Heart left ventricle (tissue), 11 donors: Measurements from ENCODE around the gene RAB13. TPM values are rescaled to one million over a fixed set of nuclear protein-coding genes. Genes with fewer than 3 reads are reported as not detected.

Source experiments
- microRNA-seq, 4 donors: library from miRNA; unstranded; fragments of <30 nt; microRNA quantifications; one replicate each; pipeline versions ENCODE4 to v1.2.0, GENCODE V29; 2017 to 2020
- polyA plus RNA-seq, 2 donors: library from polyadenylated mRNA; stranded (reverse); fragments of 200-250 nt; gene quantifications; one replicate each; pipeline ENCODE4 v1.2.3, GENCODE V29; 2013
- total RNA-seq, 9 donors: library from RNA; depleted of rRNA in 2 of 9; stranded (reverse); fragments of >200 nt in 2 of 9; fragmentation: NEBNext Ultra II Directional in 3 of 9; extraction: Animal tissue kit (Norgen Biotek cat#: 25700) in 3 of 9; gene quantifications; one replicate each; pipeline versions ENCODE4 v1.1.0 to v1.2.4, GENCODE V29; 2016 to 2023
- donor health status: ischemic (EF 13 %, LVEDD 7.1; RV severe dilation, severe dysfunction).
- donor health status: healthy with polysubstance abuse.
- donor health status: DM: no; HTN: yes; CAD: no.
- donor health status: DM: no; HTN: no; CAD: no.
- donor health status: ischemic (EF 25% LVEDD 5.7; RV mildly dilated, moderate dysfunction).
- donor health status: healthy.
- donor health status: DM: yes; HTN: yes; CAD: no.
- donor health status: PGD.
- donor health status: nonischemic (EF 23%, LVEDD 6.1; RV moderate dilation, normal function).

RAB13 gene
- total and polyA plus RNA-seq, 11 donors = 18.2 to 107 (median 61.9) TPM

Small RNAs within 50 kb of the gene (microRNA-seq; reads per million reads assigned to microRNA genes)
- gene MIR6737 = 0.32 to 0.77 (median 0.61) reads per million in 4 donors

Other genes starting within 250 kb of the RAB13 start
- gene SLC27A3, start 210.9 kb downstream of the RAB13 start, total RNA-seq = 10 to 100 TPM in 5 of 9 donors, 1 to 10 TPM in 4; 7.9 to 37.1 (median 10.3) TPM
- gene SLC27A3, start 210.9 kb downstream of the RAB13 start, polyA plus RNA-seq = 10 to 100 TPM; 18.4 to 29.4 TPM
- 10 to 100 TPM; 18.1 to 53.9 (median 46.2) TPM for gene GATAD2B, start 63.4 kb downstream of the RAB13 start, total RNA-seq
- 1 to 10 TPM; 5.6 to 8.8 TPM for gene GATAD2B, start 63.4 kb downstream of the RAB13 start, polyA plus RNA-seq
- gene DENND4B, start 39.6 kb downstream of the RAB13 start, total RNA-seq = 10 to 100 TPM; 30.5 to 60.7 (median 40.8) TPM
- gene DENND4B, start 39.6 kb downstream of the RAB13 start, polyA plus RNA-seq = 10 to 100 TPM; 36.7 to 41.5 TPM
- gene CRTC2, start 27.7 kb downstream of the RAB13 start, total RNA-seq = 10 to 100 TPM; 11.0 to 27.8 (median 18.8) TPM
- 10 to 100 TPM; 21.4 to 25.4 TPM for gene CRTC2, start 27.7 kb downstream of the RAB13 start, polyA plus RNA-seq
- 10 to 100 TPM; 31.6 to 83.9 (median 48.4) TPM for gene SLC39A1, start 22.8 kb downstream of the RAB13 start, total RNA-seq
- 100 to 1,000 TPM in 1 of 2 donors, 10 to 100 TPM in 1; 32.5 to 163 TPM for gene SLC39A1, start 22.8 kb downstream of the RAB13 start, polyA plus RNA-seq
- gene CREB3L4, start 18.4 kb downstream of the RAB13 start, total RNA-seq = 1 to 10 TPM; 2.5 to 7.2 (median 4.5) TPM
- gene CREB3L4, start 18.4 kb downstream of the RAB13 start, polyA plus RNA-seq = 1 to 10 TPM; 4.8 to 5.7 TPM
- gene JTB, start 8.7 kb downstream of the RAB13 start, total RNA-seq = 100 to 1,000 TPM in 3 of 9 donors, 10 to 100 TPM in 6; 55.0 to 175 (median 79.5) TPM
- 100 to 1,000 TPM in 1 of 2 donors, 10 to 100 TPM in 1; 87.4 to 222 TPM for gene JTB, start 8.7 kb downstream of the RAB13 start, polyA plus RNA-seq
- 1,000 to 10,000 TPM in 1 of 9 donors, 100 to 1,000 TPM in 8; 537 to 1,013 (median 772) TPM for gene RPS27, start 4.4 kb upstream of the RAB13 start, total RNA-seq
- 1,000 to 10,000 TPM; 3,213 to 7,204 TPM for gene RPS27, start 4.4 kb upstream of the RAB13 start, polyA plus RNA-seq
- under 1 TPM in 3 of 9 donors, not detected in 6; 0.04 to 0.31 (median 0.05) TPM for gene NUP210L, start 168.7 kb upstream of the RAB13 start, total RNA-seq
- gene NUP210L, start 168.7 kb upstream of the RAB13 start, polyA plus RNA-seq = not detected
- 100 to 1,000 TPM in 7 of 9 donors, 10 to 100 TPM in 2; 76.5 to 259 (median 120) TPM for gene TPM3, start 205.8 kb upstream of the RAB13 start, total RNA-seq
- 100 to 1,000 TPM; 101 to 163 TPM for gene TPM3, start 205.8 kb upstream of the RAB13 start, polyA plus RNA-seq
- gene CFAP141, start 220.0 kb upstream of the RAB13 start, total RNA-seq = not detected
- gene CFAP141, start 220.0 kb upstream of the RAB13 start, polyA plus RNA-seq = not detected
- gene UBAP2L, start 234.6 kb upstream of the RAB13 start, total RNA-seq = 100 to 1,000 TPM in 5 of 9 donors, 10 to 100 TPM in 4; 57.4 to 142 (median 100) TPM
- 10 to 100 TPM; 61.6 to 88.3 TPM for gene UBAP2L, start 234.6 kb upstream of the RAB13 start, polyA plus RNA-seq